ENCODE measurements around the gene CSNK1E.

The CSNK1E gene

GRCh38 chr22:38247713-38248112 is 69.5 kb downstream of the CSNK1E start:
- no peak for DNase-seq

- no peak for DNase-seq
Observed at GRCh38 chr22:38246692-38247091, 70.5 kb downstream of the CSNK1E start.

GRCh38 chr22:38246046-38246658 is 71.1 kb downstream of the CSNK1E start:
- peak; percentile 22 for DNase-seq

- DNase-seq: no peak
Observed at GRCh38 chr22:38244106-38244505, 73.1 kb downstream of the CSNK1E start.

GRCh38 chr22:38243007-38243765 is 74.0 kb downstream of the CSNK1E start:
- DNase-seq: peak; percentile 84

GRCh38 chr22:38240734-38241252 is 76.4 kb downstream of the CSNK1E start:
- DNase-seq: peak; percentile 26
